GM12878 (cell line): ENCODE results near the gene DLX5. TPM values are rescaled to one million over a fixed set of nuclear protein-coding genes. Genes with fewer than 3 reads are reported as not detected.

ENCODE experiments used
- ATAC-seq: fragments of 200-7000 bp; cut with Tn5 transposase; 3 replicates; pipeline ENCODE4 v1.9.1; 2020; ENCODE audit warnings: mild to moderate bottlenecking, moderate library complexity
- BruUV-seq: library from RNA; stranded (reverse); fragments of 400-500 nt; replicated peaks from 2 replicates; lab custom pipeline; 2021; lab: Mats Ljungman, UMichigan
- CTCF ChIA-PET: fragments of 300-600 bp; sonication (Branson Sonifier 250); formaldehyde crosslinking; extraction: SDS; loops from one replicate; lab custom pipeline; 2021; ENCODE audit warnings: inconsistent platforms; lab: Yijun Ruan, JAX
- POLR2A ChIA-PET: fragments of 350-600 bp; formaldehyde crosslinking; extraction: SDS; loops from one replicate; lab custom pipeline; 2021; ENCODE audit warnings: inconsistent platforms; lab: Charles Lee
- RAD21 ChIA-PET: fragments of 300-600 bp; sonication (Branson Sonifier 250); formaldehyde crosslinking; loops from one replicate; lab custom pipeline; 2023; ENCODE audit warnings: antibody characterized with exemption; ENCODE audit not compliant: unreplicated experiment; lab: Charles Lee
- SMC1A ChIA-PET: fragments of 300-600 bp; sonication (Branson Sonifier 250); formaldehyde crosslinking; loops from one replicate; lab custom pipeline; 2023; ENCODE audit not compliant: unreplicated experiment, uncharacterized antibody; lab: Charles Lee
- DNase-seq: peaks from one replicate; pipeline ENCODE4 v3.0.0-alpha.2; 2011; ENCODE audit warnings: low read depth, low spot score
- FAIRE-seq: peaks from 3 replicates; lab custom pipeline; 2011; peaks lifted over from hg19 to GRCh38; lab: Jason Lieb, UNC
- H2AFZ ChIP-seq: 2 replicates; pipeline ENCODE4 v1.6.0; 2011; ENCODE audit warnings: low read depth, low read length, control low read depth; ENCODE audit not compliant: control insufficient read depth
- H3K27ac ChIP-seq: 2 replicates; pipeline ENCODE4 v1.5.1; 2011; ENCODE audit warnings: control low read depth; ENCODE audit not compliant: control insufficient read depth, insufficient read depth
- H3K27me3 ChIP-seq, 2 experiments: replicated peaks in 1 of 2; 2 replicates each; pipeline versions ENCODE4 v1.6.0 to v1.6.1; 2011; ENCODE audit warnings: low read length in 1 of 2; ENCODE audit not compliant: control insufficient read depth in 2 of 2, insufficient read depth in 2 of 2
- H3K36me3 ChIP-seq, 2 experiments: 2 replicates each; pipeline ENCODE4 v1.5.1; 2011; ENCODE audit warnings: low read length in 1 of 2; ENCODE audit not compliant: control insufficient read depth in 2 of 2, insufficient read depth in 2 of 2
- H3K4me1 ChIP-seq: 2 replicates; pipeline ENCODE4 v1.6.1; 2011; ENCODE audit warnings: mild to moderate bottlenecking, low read length, moderate library complexity, mixed read lengths; ENCODE audit not compliant: control insufficient read depth, insufficient read depth
- H3K4me2 ChIP-seq: 2 replicates; pipeline ENCODE4 v1.6.0; 2011; ENCODE audit warnings: control low read depth; ENCODE audit not compliant: control insufficient read depth, insufficient read depth
- H3K4me3 ChIP-seq: fragments of 200-600 bp; sonication (generic); 2 replicates; pipeline ENCODE4 v1.5.1; 2016
- H3K79me2 ChIP-seq: 2 replicates; pipeline ENCODE4 v1.6.0; 2011; ENCODE audit warnings: low read length; ENCODE audit not compliant: control insufficient read depth, insufficient read depth
- H3K9ac ChIP-seq: 2 replicates; pipeline ENCODE4 v1.8.0; 2011; ENCODE audit warnings: low read length, control low read depth, mixed read lengths; ENCODE audit not compliant: control insufficient read depth, insufficient read depth
- H3K9me3 ChIP-seq: replicated peaks from 3 replicates; pipeline ENCODE4 v1.5.1; 2011; ENCODE audit warnings: mild to moderate bottlenecking, low read length; ENCODE audit not compliant: control insufficient read depth, insufficient read depth
- H4K20me1 ChIP-seq: 2 replicates; pipeline ENCODE4 v1.6.0; 2011; ENCODE audit not compliant: control insufficient read depth, insufficient read depth
- CHD4 ChIP-seq: fragments of 200-600 bp; sonication (generic); IDR thresholded peaks from 2 replicates; pipeline ENCODE4 v1.6.1; 2016; ENCODE audit warnings: mild to moderate bottlenecking
- CREB1 ChIP-seq: IDR thresholded peaks from 2 replicates; pipeline ENCODE4 v1.6.1; 2012; ENCODE audit warnings: low read depth, mild to moderate bottlenecking, inconsistent platforms
- ETV6 ChIP-seq, 2 experiments: fragments of 450-650 bp in 1 of 2; IDR thresholded peaks in 1 of 2; conservative IDR thresholded peaks in 1 of 2; 2 replicates each; pipeline ENCODE4 v1.6.1; 2014; ENCODE audit warnings: antibody characterized with exemption in 1 of 2, borderline replicate concordance in 1 of 2, low read depth in 1 of 2, mild to moderate bottlenecking in 1 of 2, moderate library complexity in 1 of 2
- FOXK2 ChIP-seq: fragments of 450-650 bp; IDR thresholded peaks from 2 replicates; pipeline ENCODE4 v1.6.1; 2017; ENCODE audit warnings: mild to moderate bottlenecking, moderate library complexity
- JUNB ChIP-seq: IDR thresholded peaks from 2 replicates; pipeline ENCODE4 v1.6.1; 2016; ENCODE audit warnings: antibody characterized with exemption, mild to moderate bottlenecking
- RCOR1 ChIP-seq: conservative IDR thresholded peaks from 2 replicates; pipeline ENCODE4 v1.6.1; 2012; ENCODE audit warnings: low read depth, low read length, improper control_type of control experiment
- TCF3 ChIP-seq: IDR thresholded peaks from 2 replicates; pipeline ENCODE4 v1.6.1; 2012; ENCODE audit warnings: low read depth, mild to moderate bottlenecking, low read length, borderline replicate concordance; ENCODE audit not compliant: insufficient read depth
- ZBTB4 ChIP-seq: fragments of 450-650 bp; formaldehyde crosslinking; IDR thresholded peaks from 2 replicates; pipeline ENCODE4 v1.4.0; 2022; ENCODE audit warnings: mild to moderate bottlenecking, moderate library complexity
- ZNF592 ChIP-seq: fragments of 450-650 bp; IDR thresholded peaks from 2 replicates; pipeline ENCODE4 v1.6.1; 2017; ENCODE audit warnings: mild to moderate bottlenecking, moderate library complexity
- WGBS: methylation state at CpG from one replicate; pipeline ENCODE4 v1.1.6; 2016; ENCODE audit warnings: low lambda C conversion rate; ENCODE audit not compliant: insufficient replicate concordance, insufficient coverage; ENCODE audit errors: missing lambda C conversion rate; 5-methylcytosine and 5-hydroxymethylcytosine counted together
- in situ Hi-C: fragments of 300-500 bp; cut with MboI; formaldehyde crosslinking; loops from 9 replicates; pipeline ENCODE4 v1.14.3; 2018; ENCODE audit warnings: mixed read lengths
- intact Hi-C: fragments of 100-400 bp; cut with micrococcal nuclease; formaldehyde crosslinking; loops from one replicate; pipeline ENCODE4 v1.14.2; 2022; ENCODE audit not compliant: unreplicated experiment
- polyA plus RNA-seq, 11 experiments: library from polyadenylated mRNA; depleted of rRNA in 4 of 11; unstranded in 6 of 11; stranded (reverse) in 5 of 11; fragments of >200 nt; fragmentation: Nextera tagmentation in 4 of 11; fragmentation: Illumina TruSeq in 1 of 11; extraction: Ambion mirVana in 4 of 11; extraction: Trizol in 1 of 11; gene quantifications; 1 replicate in 1 of 11; 2 replicates in 10 of 11; pipeline versions ENCODE4 v1.2.1 to v1.2.3, GENCODE V29; 2011 to 2016; ENCODE audit warnings: inconsistent platforms in 2 of 11, missing spikeins in 2 of 11, low read depth in 1 of 11
- total RNA-seq, 4 experiments: library from RNA; depleted of rRNA in 3 of 4; stranded (reverse); fragments of >200 nt in 3 of 4; fragmentation: Illumina TruSeq in 1 of 4; extraction: Trizol in 1 of 4; gene quantifications; 2 replicates each; pipeline versions ENCODE4 v1.2.1 to v1.2.3, GENCODE V29; 2013 to 2021

DLX5 gene
- total and polyA plus RNA-seq, 10 of the 15 experiments (the other 5 are each of a cell fraction or from before 2014, with no cell fraction given) = not detected

GRCh38 chr7:96993980-96994379 is 30.7 kb downstream of the DLX5 start:
- no peak for ATAC-seq
- H3K79me2 ChIP-seq = no peaks in the 10 kb centered on the region
- H3K36me3 ChIP-seq = no peaks in the 10 kb centered on the region
- 0% methylated on average over 1 of the region's 1 CpG for WGBS
- no peak for FAIRE-seq
- POLR2A ChIA-PET = no interaction called here
- H3K9me3 ChIP-seq = no peaks in the 10 kb centered on the region; the same call in 2 of the 3 replicates
- H3K9ac ChIP-seq = no peak overlapping the region
- H3K4me1 ChIP-seq = no peaks in the 10 kb centered on the region
- intact Hi-C loops = no loop called here
- CTCF ChIA-PET = no interaction called here
- no peak for DNase-seq
- no peak overlapping the region for H2AFZ ChIP-seq
- TF ChIP-seq TCF3 = no peak
- TF ChIP-seq ETV6 (conservative IDR thresholded peaks at IDR 0.05 in 1 of 2, IDR thresholded peaks at IDR 0.05 in 1 of 2; ENCODE audit: borderline replicate concordance in 1 of 2, low read depth in 1 of 2) = no peak
- no peak for TF ChIP-seq RCOR1
- TF ChIP-seq JUNB = no peak
- TF ChIP-seq FOXK2 = no peak
- no peak for TF ChIP-seq CREB1
- TF ChIP-seq CHD4 = no peak
- TF ChIP-seq, all 136 proteins: peak for 0
- SMC1A ChIA-PET = no interaction called here
- no TSS peak for BruUV-seq
- RAD21 ChIA-PET = no interaction called here
- Histone ChIP-seq H4K20me1 (no peaks in the 10 kb centered on the region; the same call in 1 of the 2 replicates), H3K4me2 (no peak overlapping the region), H3K4me3 (no peak overlapping the region), H3K27ac (no peak overlapping the region), H3K27me3 (peaks cover 14 to 24% of the 10 kb centered on the region in 2 experiments)
- in situ Hi-C loops = no loop called here

- intact Hi-C loops = no loop called here
- no peaks in the 10 kb centered on the region; the same call in 1 of the 2 replicates for H4K20me1 ChIP-seq
- ChIA-PET POLR2A (no interaction called here), SMC1A (no interaction called here), CTCF (no interaction called here), RAD21 (no interaction called here)
- 28% methylated on average over 27 of the region's 27 CpGs for WGBS
- H3K27ac ChIP-seq = no peak overlapping the region
- in situ Hi-C loops = no loop called here
- FAIRE-seq (no peak), ATAC-seq (no peak), DNase-seq (no peak)
- BruUV-seq = no TSS peak
- no peak overlapping the region for H3K9ac ChIP-seq
- H3K36me3 ChIP-seq = no peaks in the 10 kb centered on the region
- no peak overlapping the region for H3K4me3 ChIP-seq
- no peaks in the 10 kb centered on the region for H3K4me1 ChIP-seq
- H3K9me3 ChIP-seq = no peaks in the 10 kb centered on the region; the same call in 2 of the 3 replicates
- H3K4me2 ChIP-seq = no peak overlapping the region
- H3K27me3 ChIP-seq = peaks cover 13 to 24% of the 10 kb centered on the region in 2 experiments
- H3K79me2 ChIP-seq = no peaks in the 10 kb centered on the region
- no peak overlapping the region for H2AFZ ChIP-seq
- no peak for TF ChIP-seq ZNF592
- TF ChIP-seq ZBTB4 (CRISPR knock-in tag) = no peak
These were observed 31.4 kb downstream of the DLX5 start for GRCh38 chr7:96993094-96993865.
